Fibroblast of skin of scalp (primary cell): ENCODE results near the gene PARP8.
"Not testable (repeated sequence)": the region's sequence is repeated elsewhere in the genome, so short reads cannot be mapped to it uniquely, and the experiment has no call there.

Experiments
- DNase-seq: peaks from one replicate; pipeline ENCODE4 v3.0.0-alpha.2; 2013

Gene PARP8

DNA sequence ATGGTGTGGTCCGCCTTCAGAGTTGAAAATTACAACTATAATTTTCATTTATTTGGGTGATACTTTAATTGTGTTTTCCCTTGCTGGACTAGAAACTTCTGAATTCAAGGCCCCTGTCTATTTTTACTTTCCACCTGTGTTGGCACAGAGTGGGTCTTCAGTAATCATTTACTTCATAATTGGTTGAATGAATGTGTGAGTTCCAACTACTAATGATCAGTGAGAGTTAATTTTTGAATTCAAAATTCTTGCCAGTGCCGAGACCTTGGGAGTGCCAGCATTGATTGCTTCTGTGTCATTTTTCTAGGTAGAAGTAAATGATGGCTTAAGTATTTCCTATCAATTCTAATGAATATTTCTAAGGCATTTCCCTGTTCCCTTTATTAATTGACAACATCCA, 61.4 kb downstream of the PARP8 start:
- DNase-seq, result no peak

DNA sequence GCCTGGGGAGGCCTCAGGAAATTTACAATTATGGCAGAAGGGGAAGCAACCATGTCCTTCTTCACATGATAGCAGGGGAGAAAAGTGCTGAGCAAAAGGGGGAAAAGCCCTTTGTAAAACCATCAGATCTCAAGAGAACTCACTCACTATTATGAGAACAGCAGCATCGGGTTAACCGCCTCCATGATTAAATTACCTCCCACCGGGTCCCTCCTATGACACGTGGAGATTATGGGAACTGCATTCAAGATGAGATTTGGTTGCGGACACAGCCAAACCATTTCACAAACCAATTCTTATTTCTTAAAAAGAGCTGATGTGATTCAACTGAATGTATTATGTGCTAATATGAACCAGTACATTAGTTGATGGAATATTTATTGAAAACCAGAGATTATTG, 63.9 kb downstream of the PARP8 start:
- DNase-seq, result no peak

DNA sequence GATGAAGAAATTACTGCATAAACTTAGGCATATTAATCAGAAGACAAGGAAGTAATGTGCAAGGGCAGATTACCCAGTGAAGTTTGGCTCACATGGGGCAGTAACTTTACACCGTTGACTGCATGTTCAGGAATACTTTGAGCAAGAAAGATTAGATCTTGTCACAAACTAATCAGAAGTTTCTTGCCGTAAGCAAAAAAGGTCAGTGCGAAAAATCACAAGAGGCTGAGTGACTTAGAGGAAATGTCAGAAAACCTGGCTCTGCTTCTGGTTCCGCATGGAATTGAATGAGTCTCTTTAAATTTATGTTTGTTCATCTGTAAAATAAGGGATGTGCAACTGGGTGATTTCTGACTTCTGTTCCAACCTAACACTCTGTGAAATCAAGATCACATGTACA, 64.4 kb downstream of the PARP8 start:
- no peak for DNase-seq

DNA sequence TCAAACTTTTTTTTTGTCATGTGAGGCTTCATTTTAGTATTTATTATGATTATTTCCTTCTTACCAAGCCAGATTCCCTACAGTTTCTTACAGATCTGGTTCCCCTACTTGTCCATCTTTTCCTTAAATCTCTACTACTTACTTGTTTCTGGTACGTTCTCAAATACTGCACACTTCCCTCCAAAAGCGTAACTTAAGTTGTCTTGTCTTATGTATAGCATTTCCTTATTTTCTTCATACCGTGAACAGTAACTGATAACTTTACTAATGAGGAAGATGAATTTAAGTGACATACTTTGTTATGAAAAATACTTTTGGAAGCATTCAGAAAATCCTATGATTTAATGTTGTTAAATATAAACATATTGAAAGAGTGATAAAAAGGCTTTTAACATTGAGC, 67.3 kb downstream of the PARP8 start:
- DNase-seq, result no peak

DNA sequence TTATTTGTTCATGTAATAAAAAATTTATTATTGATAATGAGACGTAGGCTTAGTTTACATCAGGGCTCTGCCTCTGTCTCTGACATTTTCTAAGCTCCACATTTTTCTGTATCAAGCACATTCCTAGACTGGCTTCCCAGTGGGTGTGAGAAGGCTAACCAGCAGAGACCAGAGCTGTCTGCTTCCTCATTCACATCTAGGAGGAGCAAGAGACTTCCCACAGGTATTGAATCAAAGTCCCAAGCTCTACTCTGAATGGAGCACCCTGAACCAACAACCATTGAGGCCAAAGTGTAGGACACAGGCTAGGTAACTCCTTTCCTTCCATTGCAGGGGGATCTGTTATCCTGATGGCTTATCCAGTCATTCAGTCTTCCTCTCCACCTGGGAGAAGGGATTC, 72.4 kb downstream of the PARP8 start:
- DNase-seq, result peak; percentile 3

DNA sequence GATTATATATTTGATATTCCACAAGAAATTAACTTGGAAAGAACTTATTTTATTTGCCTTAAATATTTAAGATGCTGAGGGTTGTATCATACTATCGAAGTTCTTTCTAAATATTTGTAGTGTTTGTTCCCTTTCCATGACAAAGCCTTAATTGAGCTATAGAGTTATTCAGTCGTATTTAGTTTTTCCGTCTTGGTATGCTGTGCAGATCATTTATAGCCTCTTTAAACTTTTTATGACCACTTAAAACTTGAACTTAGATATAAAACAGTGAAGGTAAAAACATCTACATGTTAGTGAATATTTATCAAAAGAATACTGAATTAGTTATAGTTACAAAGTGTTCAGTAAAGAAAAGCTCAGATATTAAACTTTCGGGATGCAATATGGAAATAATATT, 74.4 kb downstream of the PARP8 start:
- no peak for DNase-seq

DNA sequence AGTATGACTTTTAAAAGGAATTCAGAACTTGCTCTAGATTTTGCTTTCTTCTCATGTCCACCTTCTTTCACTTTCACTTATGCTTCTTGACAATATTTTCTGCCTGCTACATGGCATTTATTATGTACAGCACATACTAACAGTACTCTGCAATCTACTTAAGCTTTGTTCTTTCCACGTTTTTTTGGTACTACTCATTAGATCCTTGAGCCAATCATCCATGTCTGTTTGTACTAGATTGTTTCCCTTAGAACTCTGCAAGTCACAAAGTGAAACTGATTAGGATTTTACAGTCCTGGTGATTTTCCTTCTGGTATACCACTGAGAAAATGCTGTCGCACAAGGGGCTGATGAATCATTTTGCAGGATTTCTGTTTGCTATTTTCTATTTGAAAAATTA, 78.3 kb downstream of the PARP8 start:
- DNase-seq, result peak; percentile 15

DNA sequence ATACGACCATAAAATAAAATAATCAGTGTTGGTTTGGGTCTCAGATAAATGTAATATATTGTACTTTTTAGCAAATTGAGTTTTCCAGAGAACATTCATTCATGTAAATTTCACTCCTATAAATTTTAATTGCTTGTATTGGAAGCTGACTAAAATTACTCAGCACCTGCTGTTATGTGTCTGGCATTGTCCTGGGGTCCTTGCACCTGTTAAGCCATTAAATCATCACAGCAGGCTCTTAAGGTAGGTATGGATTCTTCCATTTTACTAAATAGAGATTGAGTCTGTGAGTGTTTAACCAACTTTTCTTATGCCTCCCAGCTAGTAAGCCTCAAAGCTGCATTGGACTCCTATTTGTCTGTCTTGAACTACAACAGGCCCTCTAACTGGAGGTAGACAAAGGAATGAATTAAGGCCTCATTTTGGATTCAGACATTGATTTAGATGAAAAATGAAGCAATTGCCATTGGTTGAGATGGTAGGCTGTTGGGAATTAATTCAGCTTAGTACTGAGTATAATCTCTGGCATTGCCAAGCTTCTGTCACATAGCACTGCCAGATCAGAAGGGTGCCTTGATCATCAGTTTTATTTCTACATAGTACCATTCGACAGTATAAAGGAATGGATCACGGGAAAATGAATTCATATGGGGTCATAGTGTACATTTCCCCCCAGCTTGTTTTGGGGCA, 78.9 kb downstream of the PARP8 start:
- no peak for DNase-seq

DNA sequence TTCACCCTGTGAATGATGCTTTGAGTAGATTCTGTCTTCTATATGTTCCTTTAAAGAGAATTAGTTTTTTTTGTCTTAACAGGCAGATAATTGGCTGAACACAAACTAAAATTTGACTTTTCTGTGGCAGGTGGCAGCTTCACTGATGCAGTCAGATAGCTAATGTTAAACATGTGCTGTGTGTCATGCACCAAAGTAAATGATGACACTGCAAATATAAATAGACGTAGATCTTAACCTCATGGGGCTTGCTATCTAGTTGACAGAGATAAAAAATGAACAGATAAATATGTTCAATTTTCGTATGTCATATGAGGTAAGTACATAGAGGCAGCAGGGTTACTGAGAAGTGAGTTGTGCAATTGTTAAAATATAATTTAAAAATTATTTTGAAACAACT, 82.7 kb downstream of the PARP8 start:
- no peak for DNase-seq

DNA sequence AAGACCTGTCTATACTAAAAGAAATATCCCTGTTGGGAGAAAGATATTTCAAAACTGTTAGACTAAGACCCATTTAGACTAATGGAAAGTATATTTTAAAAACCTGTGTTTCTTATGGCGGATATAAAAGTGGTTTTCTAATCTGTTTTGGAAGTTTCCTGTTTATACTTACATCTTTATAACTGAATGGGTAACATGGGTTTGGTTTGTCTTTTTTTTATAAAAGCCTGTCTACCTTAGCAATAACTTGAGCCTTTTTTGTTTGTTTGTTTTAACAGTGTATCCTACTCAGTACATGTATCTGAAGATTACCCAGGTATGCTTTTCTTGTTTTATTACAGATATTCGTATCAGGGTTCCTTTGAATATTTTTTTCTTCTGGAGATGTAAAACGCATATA, 83.4 kb downstream of the PARP8 start:
- no peak for DNase-seq

DNA sequence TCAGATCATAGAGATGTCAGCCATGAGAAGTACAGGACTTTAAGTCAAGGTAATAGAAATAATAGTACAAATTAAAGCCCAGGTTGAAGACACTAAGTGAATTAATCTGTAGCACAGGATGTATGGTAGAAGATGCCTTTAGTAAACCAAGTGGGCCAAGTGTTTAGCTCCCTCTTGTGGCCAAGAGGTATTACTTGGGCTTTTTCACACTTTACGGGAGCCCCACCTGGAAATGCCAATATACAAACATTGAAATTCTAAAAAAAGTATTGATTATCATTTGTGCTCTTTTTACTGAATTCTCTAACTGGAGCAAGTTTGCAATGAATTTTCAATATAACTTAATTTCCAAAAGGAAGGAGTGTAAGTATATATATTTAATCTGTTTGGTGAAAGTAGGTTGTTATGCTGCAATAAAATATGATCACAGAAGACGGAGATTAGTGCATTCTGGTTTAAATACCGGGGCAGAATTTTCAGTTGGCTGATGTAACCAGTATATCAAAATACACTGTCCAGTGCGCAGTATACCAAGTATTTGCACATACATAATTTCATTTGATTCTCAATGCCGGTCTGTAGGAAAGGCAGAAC, 84.7 kb downstream of the PARP8 start:
- DNase-seq, result peak; percentile 56

DNA sequence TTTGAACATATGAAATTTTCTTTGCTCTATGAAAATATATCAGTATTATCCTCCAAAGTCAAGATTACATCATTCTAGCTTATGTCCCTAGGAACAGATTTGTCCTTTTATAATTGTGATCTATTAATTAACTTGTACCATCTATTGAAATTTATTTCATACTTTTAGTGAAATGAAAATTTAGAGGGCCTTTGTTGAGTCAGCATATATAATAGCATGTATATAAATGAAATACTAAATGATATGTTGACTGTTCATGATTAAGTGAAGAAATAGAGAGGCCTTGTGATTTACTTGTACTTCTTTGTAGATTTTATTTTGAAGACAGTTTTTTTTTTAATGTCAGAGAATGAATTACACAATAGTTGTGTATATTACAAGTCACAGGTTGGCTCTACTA, 86.4 kb downstream of the PARP8 start:
- no peak for DNase-seq

DNA sequence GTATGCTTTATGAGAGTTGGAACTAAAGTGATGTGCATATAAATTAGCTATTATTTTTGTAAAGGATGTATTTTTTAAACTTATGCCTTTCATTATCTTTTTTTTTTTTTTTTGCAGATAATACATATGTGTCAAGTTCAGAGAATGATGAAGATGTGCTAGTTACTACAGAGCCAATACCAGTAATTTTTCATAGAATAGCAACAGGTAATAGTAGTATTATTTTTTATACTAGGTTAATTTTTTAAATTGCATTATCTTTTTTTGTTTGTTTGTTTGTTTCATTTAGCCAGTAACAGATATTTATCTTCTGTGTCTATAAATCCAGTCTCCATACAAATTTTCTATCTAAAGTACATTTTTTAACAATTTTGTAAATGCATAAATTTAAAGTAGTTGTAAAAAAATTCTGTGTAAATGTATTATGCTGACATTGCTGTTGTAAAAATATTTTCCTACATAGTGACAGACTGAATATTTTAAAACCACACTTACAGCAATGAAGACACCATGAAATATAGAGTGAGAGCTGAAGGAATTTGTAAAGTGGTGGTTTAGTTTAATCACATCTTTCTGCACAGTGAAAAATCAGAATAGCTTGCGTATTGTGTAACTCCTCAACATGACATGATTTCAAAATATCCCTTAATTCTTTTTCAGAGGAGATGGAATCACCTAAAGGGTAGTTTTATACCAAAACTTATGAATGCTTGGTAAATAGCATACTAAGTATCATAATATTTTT, 93.3 kb downstream of the PARP8 start:
- peak; percentile 22 for DNase-seq

DNA sequence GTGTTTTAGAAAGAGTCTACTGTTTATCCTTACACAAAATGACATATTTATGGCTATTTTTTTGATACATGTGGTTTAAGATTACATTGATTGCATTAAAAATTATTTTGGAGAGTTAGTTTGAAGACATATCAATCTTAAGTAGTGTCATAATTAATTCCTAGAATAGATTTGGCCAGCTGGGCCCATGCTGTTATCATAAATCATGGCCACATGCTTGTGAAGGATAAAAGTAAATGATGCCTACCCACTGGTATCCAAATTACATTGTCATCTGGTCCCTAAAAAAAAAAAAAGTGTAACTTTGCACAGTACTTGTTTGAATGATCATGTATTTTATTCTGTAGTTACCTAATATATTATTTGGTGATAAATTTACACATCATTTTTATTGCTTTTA, 96.9 kb downstream of the PARP8 start:
- DNase-seq, result no peak

DNA sequence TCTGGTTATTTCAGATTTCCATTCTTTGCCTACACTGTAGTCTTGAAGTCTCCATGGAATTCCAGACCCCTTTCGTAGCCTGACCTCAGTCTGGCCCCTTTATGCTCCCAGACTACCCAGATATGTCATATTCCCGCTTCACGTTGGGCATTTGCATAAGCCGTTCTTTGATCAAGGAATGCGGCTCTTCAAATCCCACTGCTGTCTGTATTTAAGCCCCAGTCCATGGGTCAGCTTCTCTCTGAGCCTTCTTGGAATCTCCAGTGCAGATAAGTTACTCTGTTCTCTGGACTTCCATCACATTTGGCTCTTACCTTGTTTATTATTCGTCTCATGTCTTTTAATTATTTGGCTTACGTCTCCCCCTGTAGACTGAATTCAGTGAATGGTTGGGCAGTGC, 97.4 kb downstream of the PARP8 start:
- no peak for DNase-seq

DNA sequence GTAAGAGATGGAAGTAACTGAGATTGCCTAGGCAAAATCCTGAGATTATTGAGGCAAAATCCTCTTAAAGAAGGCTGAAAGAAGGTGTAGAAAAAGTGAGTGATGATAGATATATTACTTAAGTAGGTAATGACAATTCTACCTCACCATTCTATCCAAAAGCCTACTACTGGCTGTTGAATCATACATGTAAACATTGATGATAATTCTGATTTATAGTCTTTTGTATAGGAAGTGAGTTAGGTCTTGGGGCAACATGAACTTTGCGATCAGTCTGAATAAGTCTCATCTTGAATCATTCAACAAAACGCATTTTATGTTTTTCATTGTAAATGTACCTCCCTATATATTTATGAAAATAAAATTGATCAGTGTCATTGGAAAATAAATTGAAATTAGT, 99.6 kb downstream of the PARP8 start:
- DNase-seq, result no peak

DNA sequence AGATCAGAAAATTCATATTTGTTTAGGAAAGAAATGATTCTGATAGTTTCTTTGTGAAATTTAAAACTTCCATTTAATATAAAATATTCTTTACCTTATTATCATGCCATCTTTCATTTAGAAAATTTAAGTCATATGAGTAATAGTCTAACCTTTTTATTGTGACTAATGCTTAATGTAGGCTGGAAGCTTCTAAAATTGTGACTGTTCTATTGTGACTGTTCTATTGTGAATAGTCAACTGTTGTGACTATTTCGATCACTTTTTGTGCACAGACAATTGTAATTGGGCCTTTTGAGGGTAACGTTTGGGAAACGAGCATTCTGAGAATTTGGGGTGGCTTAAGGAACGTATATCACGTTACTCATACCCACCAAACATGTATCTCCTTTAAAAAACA, 100.0 kb downstream of the PARP8 start:
- DNase-seq, result no peak

DNA sequence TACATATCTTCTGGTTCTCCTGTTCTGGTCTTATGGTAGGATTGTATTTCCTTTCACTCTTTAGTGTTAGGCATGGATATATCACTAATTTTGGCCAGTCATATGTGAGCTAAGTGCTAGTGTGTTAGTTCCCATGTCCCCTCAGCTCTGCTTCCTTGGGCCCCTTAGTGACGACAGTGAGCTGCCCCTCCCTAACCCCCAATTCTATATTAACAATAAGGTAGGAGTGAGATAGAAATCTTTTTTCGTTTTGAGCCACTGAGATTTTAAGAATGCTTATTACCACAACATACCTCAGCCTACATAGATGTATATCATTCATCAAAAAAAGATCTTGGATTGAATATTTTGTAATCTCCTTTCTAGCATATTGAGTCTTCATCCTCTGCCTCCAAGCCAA, 100.5 kb downstream of the PARP8 start:
- no peak for DNase-seq

DNA sequence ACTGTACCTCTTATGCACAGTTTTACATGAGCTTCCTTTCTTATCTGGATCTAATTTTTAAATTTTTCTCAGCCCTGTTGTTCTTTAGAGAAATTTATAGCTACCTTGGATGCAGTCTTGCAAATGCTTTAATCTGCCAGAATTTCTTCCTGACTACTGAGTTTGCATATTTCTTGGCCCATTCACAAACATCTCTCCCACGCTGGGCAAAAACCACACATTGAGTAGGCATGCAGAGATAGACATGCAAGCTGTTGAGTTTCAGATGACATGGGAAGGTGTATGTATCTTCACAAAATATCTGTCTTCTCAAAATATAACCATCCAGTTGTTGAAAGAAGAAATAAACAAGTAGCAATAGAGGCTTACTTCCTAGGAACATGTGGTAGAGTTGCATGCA, 101.2 kb downstream of the PARP8 start:
- peak; percentile 62 for DNase-seq

DNA sequence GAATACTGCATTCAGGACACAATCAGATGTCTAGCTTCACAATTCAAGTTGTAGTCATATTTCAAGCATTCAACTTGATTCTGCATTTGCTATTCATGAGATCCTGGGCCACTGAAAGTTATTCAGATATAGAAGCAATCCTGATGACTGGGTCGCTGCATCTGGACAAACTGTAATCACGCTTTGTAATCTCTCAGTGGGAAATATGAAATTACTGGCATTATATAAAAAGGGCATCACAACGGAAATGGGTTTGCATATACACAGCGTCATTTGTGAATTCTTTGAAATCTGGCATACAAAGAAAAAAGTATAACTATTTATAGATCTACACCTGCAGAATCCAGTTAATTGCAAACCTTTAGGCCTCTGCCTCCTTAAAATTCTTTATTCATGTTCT, 102.2 kb downstream of the PARP8 start:
- DNase-seq, result no peak

DNA sequence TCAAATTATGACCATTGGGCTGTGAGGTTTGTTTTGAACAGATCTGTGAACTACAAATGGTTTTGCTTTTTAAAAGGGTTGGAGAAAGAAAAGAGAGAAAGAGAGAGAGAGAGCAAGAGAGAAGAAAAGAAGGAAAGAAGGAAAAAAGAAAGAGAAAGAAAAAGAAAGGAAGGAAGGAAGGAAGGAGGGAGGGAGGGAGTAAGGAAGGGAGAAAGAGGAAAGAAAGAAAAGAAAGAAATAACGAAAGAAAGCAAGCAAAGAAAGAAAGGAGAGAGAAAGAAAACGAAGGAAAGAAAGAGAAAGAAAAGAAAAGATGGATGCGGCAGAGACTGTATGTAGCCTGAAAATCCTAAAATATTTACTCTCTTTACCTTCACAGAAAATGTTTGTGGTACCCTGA, 104.0 kb downstream of the PARP8 start:
- DNase-seq, result no peak

DNA sequence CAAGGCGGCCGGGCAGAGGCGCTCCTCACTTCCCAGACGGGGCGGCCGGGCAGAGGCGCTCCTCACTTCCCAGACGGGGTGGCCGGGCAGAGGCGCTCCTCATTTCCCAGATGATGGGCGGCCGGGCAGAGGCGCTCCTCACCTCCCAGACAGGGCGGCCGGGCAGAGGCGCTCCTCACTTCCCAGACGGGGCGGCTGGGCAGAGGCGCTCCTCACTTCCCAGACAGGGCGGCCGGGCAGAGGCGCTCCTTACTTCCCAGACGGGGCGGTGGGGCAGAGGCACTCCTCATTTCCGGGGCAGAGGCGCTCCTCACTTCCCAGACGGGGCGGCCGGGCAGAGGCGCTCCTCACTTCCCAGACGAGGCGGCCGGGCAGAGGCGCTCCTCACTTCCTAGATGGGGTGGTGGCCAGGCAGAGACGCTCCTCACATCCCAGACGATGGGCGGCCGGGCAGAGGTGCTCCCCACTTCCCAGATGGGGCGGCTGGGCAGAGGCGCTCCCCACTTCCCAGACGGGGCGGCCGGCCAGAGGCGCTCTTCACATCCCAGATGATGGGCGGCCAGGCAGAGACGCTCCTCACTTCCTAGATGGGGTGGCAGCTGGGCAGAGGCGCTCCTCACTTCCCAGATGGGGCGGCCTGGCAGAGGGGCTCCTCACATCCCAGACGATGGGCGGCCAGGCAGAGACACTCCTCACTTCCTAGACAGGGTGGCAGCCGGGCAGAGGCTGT, 108.2 kb downstream of the PARP8 start:
- DNase-seq, result not testable (repeated sequence)

DNA sequence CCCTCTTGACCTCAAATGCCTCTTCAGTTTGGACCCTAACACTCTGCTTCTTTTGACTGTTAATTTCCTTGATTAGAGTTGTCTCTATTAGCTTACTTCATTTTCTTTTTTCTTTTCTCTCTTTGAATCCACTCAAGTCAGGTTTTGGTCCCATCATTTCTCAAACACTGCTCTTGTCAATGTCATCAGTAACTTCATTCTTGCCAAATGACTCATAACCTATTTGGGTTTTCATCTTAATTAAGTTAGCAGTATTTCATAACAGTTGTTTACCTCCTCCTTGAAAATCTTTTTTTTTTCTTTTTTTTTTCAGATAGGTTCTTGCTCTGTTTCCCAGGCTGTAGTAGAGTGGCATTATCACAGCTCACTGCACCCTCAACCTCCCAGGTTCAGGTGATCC, 119.6 kb downstream of the PARP8 start:
- DNase-seq, result peak; percentile 4

DNA sequence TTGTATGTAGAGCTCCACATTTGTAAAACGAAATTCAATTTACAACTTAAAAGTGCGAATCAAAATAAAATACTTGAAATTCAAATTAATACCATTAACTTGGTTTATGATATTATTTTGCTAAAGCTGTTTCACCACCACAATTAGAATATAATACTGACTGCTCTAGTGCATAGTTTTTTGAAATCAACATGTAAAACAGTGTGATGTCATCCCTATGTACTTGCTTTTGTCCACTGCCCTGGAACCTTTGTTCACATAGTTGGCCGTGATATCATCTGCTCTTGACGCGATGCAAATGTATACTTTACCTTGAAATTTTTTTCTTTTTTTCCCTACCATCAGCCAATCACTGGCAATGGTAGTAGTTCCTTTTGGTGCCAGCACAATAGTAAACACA, 125.4 kb downstream of the PARP8 start:
- no peak for DNase-seq
